Stimulated activated naive CD8-positive, alpha-beta T cell treated with anti-CD3 and anti-CD28 coated beads, Interleukin-15, Interleukin-2, amounts not matched to agents 100 U/mL and 50 U/mL, for 24 hours (primary cell): ENCODE data around the gene IVNS1ABP.
"Not testable (repeated sequence)": the region's sequence is repeated elsewhere in the genome, so short reads cannot be mapped to it uniquely, and the experiment has no call there.

Experiments used
- ATAC-seq: fragments of 150-1000 bp; cut with Tn5 transposase; one replicate; pipeline ENCODE4 v1.10.0; 2021
- DNase-seq: peaks from one replicate; pipeline ENCODE4 v3.0.0; 2021

IVNS1ABP gene

GRCh38 chr1:185292237-185292636 is 24.8 kb downstream of the IVNS1ABP start:
- ATAC-seq (no peak), DNase-seq (no peak)

DNA sequence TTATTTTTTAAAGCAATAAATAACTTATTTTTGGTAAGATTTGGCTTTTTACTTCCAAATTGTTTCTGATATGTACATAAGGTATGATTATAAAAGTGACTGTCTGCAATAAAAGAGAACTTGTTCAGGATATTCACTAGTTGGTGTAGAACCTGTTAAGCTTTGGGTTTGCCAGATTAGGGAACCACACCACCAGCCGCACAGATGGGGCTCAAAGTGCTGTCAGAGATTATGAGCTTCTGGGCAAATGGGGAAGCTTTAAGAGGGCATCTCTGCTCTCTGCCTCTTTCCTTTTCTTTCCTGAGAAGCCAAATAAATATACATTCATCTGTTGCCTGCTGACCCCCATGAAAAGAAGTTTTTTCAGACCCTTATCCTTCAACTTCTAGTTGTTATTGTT is 25.4 kb downstream of the IVNS1ABP start:
- no peak for DNase-seq
- no peak for ATAC-seq

DNA sequence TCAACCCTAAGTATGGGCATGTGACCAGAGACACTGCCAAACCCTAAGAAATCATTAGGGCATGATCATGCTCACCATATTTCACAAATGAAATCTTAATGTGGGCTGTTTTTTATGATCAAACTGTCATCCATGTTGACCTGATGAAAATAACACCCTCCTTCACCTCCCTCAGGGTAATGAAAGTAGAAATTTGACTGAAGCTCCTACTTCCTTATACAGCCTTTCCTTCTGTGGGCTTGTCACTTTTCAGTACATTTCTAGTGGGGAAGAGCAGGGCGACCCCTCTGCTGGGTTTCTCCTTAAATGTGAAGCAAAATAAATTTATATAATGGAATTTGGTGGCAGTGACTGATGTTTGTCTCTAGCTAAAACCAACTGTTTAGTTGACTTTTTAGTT is 25.9 kb downstream of the IVNS1ABP start:
- DNase-seq (no peak), ATAC-seq (no peak)

GRCh38 chr1:185289880-185290279 is 27.2 kb downstream of the IVNS1ABP start:
- no peak for DNase-seq
- no peak for ATAC-seq

DNA sequence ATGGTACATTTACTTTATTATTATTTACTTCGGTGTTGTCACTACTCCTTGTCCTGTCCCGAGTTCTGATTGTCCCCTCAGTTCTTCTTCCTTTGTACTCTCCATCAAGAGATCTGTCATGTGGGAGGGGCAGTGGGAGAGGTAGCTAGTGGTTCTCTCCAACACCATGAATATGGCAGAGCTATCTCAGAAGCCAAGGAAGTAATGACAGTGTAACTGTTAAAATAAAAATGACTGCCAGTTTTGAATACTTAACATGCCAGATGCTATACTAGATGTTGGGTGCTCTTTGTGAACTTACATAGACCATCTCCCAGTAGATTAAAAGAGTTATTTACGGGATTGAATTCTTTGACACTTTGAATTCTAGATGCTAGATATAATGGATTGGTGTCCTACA is 28.6 kb downstream of the IVNS1ABP start:
- ATAC-seq: no peak
- DNase-seq: no peak

DNA sequence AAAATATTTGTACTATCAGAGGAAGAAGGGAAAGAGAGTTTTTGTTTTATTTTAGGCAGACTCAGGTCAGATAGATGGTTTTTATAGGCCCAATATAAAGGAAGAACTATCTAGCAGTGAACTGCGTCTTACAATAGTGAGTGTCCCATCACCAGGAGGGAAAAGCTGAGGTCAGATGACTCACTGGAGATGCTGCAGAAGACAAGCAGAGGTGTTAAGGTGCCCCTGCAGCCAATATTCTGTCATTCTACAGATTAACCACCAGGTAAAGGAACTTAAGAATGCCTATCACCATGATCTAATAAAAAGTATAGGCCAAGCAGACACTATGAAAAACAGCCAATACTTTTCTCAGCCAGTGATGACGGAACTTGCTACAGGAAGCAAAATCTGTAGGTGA is 29.6 kb downstream of the IVNS1ABP start:
- DNase-seq (no peak), ATAC-seq (no peak)

DNA sequence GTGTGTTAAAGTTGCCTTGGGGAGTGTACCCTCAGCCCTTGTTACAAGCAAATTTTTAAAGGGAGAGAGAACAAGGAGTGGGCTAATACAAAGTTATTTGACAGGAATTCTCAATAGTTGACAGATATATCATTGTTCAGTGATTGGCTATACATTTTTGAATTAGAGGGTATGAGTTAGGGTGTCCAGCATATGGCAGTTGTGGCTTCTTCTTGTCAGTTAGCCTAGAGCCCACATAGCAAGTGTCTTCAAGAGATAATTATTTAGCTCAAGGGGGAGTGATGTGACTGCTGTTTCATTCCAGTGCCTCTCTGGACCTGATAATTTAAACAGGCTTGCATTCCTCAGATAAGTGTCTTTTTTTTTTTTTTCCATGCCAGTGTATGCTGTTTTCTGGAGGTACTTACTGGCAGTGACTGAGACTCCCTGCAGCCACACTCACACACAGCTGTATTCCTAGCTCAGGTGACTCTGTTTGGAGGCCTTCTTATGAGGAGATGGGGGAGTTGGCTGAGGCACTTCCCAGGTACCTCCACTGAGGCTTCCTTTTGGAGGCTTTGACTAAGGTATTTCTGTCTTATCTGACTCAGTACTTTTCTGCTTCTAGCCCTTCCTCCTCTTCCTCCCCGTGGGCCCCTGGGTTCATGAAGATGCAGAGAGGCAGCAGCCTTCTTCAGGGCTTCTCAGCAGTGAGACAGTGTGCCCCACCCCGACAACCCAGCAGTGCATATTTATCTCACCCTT is 32.3 kb downstream of the IVNS1ABP start:
- DNase-seq: no peak
- no peak for ATAC-seq

DNA sequence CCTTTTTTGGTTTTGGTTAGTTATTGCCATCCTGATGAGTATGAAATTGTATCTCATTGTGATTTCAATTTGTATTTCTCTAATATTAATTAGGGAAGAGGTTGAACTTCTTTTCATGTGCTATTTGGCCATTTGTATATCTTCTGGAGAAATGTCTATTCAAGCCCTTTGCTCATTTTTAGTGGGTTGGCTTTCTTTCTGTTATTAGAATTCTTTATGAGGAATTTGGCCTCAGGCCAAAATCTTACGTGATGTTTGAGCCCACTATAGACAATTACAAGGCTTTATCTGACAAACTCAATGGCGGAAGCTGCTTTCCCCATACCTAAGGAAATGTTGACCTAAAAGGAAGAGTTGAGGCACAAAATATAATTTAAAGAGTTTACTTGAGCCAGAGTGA is 32.9 kb downstream of the IVNS1ABP start:
- no peak for ATAC-seq

DNA sequence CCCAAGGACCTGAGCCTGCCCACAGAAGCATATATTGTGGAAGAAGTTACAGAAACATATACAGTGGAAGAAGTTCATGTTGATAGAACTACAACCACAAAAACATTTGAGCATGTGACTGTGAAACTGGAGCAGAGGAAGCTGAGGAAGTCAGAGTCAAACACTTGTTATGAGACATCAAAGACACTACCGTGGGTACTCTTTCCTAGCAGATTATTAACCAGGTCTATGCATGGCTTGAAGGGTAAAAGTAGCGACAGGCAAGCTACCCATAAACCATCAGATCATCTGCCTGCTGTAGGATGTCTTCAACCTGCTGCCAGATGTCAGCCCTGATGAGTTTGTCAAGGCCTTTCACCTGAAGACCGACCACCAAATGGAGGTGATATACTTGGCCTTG is 35.8 kb downstream of the IVNS1ABP start:
- no peak for DNase-seq
- ATAC-seq: peak; percentile 60

More for the DNA sequence above, 32.9 kb downstream of the IVNS1ABP start:
- DNase-seq: no peak

DNA sequence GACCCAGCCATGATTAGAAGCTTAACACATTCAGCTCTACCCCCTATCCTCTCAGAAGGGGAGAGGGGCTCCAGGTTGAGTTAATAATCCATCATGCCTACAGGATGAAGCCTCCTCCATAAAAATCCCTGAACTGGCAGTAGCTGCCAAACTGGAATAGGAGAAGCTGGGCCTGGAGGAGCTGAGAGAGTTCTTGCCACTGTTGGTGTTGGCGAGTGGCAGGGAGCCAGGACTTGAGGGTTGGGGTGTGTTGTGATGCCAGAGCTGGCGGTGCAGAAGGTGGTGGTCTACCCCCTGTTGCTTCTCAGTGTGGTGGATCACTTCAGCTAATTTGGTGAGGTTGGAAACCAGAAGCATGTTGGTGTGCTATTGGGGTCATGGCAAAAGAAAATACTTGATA is 36.5 kb downstream of the IVNS1ABP start:
- ATAC-seq: no peak
- no peak for DNase-seq

DNA sequence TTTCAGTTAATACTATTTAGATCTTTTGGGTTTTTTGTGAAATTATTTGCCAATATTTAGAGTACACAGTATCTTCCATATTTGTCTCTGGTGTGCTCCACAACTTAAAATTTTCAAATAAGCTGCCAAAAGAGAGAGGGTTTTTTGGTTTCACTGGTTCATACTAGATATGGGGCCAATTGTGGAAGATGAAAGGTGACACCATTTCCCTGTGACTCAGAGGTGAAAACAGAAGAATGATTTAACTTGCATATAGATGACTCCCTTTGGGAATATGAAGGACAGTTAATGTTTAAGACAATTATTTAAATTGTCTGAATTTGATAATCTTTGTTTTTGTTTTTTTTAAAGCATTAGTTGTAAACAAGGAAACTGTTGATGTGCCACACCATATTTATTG is 37.5 kb downstream of the IVNS1ABP start:
- ATAC-seq (no peak), DNase-seq (no peak)

- DNase-seq (no peak), ATAC-seq (no peak)
These were observed 45.1 kb downstream of the IVNS1ABP start for GRCh38 chr1:185271921-185272320.

DNA sequence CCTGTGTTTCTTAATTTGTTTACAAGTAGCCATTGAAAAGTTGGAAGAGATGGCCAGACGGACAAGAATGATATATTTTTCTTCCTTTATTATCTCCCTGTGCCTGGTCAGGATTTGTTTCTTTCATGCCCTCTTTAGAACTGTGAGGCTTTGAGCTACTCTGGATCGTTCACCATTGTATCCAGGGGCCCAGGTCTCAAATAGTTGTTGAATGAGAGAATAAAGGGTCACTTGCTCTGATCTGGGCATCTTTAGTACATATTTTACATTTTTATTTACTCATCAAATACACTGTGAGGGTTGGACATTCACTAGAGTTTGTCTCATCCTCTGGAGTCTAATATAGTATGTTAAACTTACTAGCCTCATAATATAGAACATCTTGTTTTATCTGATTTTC is 48.7 kb downstream of the IVNS1ABP start:
- no peak for DNase-seq
- no peak for ATAC-seq

- no peak for DNase-seq
- no peak for ATAC-seq
These were observed 49.3 kb downstream of the IVNS1ABP start for GRCh38 chr1:185267701-185268100.

- ATAC-seq: no peak
- DNase-seq: no peak
These were observed 49.7 kb downstream of the IVNS1ABP start for GRCh38 chr1:185267301-185267700.

DNA sequence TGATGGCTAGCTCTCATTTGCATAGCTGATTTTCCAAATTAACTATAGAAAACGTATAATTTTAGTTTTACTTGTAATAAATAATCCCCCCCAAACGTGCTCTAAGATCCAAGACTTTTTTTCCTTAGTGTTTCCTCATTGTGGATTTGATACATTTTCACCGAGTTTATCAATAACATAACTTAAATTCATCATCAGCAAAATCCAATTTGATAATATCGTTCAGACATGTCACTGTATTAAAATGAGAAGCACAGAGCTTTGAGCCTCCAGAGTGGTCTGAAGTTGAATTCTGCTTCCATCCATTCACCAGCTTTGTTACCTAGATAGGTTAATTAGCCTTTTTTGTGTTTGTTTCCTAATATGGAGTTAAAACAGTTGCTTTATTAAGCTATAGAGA is 51.7 kb downstream of the IVNS1ABP start:
- ATAC-seq: no peak
- DNase-seq: no peak

- no peak for ATAC-seq
- no peak for DNase-seq
These were observed 53.3 kb downstream of the IVNS1ABP start for GRCh38 chr1:185263780-185264179.

GRCh38 chr1:185263292-185263691 is 53.8 kb downstream of the IVNS1ABP start:
- ATAC-seq: no peak
- DNase-seq: no peak

GRCh38 chr1:185262151-185262550 is 54.9 kb downstream of the IVNS1ABP start:
- ATAC-seq: no peak
- no peak for DNase-seq

DNA sequence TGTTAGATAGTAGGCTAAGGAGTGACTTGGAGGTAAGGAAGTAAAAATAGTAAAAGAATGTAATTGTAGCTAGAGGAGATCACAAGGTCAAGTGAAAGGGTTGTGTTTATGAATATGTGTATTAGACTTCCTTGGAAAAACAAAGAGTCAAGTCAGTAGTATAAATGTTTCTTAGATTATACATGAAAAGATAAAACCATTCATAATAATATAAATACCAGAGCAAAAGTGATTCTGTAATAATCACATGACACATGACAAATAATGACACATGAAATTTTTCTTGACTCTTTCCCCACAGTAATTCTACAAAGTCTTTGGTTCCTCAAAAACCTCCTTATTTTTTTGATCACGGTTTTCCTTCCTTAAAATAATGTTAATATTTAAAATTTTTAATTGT is 56.4 kb downstream of the IVNS1ABP start:
- ATAC-seq (no peak), DNase-seq (no peak)

- no peak for ATAC-seq
These were observed 58.4 kb downstream of the IVNS1ABP start for GRCh38 chr1:185258676-185259075.

DNA sequence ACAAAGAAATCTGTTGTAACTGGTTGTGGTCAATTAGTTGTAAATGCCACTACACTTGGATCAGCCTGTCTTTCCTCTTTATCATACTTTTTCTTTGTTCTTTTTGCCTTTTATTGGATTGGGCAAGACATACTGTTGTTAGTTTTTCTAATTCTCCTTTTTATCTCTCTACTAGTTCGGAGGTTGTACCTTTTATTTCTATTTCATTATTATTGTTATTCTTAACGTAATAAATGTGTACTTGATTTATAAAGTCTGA is 59.2 kb downstream of the IVNS1ABP start:
- ATAC-seq (no peak), DNase-seq (no peak)

More at GRCh38 chr1:185258676-185259075, 58.4 kb downstream of the IVNS1ABP start:
- DNase-seq: no peak

DNA sequence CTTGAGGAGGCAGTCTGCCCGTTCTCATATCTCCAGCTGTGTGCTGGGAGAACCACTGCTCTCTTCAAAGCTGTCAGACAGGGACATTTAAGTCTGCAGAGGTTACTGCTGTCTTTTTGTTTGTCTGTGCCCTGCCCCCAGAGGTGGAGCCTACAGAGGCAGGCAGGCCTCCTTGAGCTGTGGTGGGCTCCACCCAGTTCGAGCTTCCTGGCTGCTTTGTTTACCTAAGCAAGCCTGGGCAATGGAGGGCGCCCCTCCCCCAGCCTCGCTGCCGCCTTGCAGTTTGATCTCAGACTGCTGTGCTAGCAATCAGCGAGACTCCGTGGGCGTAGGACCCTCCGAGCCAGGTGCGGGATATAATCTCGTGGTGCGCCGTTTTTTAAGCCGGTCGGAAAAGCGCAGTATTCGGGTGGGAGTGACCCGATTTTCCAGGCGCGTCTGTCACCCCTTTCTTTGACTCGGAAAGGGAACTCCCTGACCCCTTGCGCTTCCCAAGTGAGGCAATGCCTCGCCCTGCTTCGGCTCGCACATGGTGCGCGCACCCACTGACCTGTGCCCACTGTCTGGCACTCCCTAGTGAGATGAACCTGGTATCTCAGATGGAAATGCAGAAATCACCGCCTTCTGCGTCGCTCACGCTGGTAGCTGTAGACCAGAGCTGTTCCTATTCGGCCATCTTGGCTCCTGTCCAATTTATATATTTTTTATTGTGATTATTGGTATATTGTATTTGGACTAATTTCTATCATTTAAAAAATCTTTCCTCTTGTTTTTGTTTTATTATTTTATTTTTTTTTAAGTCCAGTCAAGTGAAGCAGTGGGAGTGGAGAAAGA is 59.7 kb downstream of the IVNS1ABP start:
- DNase-seq, ATAC-seq: not testable (repeated sequence)

DNA sequence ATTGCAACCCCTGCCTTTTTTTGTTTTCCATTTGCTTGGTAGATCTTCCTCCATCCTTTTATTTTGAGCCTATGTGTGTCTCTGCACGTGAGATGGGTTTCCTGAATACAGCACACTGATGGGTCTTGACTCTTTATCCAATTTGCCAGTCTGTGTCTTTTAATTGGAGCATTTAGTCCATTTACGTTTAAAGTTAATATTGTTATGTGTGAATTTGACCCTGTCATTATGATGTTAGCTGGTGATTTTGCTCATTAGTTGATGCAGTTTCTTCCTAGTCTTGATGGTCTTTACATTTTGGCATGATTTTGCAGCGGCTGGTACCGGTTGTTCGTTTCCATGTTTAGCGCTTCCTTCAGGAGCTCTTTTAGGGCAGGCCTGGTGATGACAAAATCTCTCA is 61.4 kb downstream of the IVNS1ABP start:
- DNase-seq, ATAC-seq: not testable (repeated sequence)
